ENCODE measurements around the gene SYNGR2.

Gene SYNGR2

DNA sequence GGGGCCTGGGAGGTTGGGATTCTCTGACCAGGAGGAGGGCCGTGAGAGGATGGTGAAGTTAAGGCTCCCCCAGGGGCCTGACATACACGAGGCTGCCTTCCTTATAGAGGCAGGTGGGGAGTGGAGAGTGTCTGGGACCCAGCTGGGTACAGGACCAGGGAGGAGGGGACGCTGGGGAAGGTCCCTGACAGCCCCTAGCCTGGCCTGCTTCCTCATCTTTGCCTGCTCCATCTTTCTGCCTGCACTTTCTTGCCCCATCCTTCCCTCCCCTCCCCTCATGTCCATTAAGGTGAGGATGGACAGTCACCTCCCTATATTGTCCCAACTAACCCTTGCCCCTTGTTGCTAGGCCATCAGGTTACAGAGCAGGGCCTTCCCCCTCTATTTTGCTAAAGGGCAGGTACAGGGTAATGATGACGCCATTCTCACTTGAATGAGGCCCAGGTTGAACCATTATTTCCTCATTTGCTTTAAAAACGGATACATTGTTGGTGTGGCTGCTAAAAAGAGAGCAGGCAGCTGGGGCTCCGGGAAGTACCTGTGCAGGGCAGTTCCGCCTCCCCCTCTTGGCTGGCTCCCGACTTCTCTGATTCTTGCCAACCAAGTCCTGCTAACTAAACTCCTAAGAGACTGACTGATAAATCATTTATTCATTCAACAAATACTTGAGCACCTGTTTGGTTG, 20.9 kb upstream of the SYNGR2 start:
- TF ChIP-seq, protein P1, sequence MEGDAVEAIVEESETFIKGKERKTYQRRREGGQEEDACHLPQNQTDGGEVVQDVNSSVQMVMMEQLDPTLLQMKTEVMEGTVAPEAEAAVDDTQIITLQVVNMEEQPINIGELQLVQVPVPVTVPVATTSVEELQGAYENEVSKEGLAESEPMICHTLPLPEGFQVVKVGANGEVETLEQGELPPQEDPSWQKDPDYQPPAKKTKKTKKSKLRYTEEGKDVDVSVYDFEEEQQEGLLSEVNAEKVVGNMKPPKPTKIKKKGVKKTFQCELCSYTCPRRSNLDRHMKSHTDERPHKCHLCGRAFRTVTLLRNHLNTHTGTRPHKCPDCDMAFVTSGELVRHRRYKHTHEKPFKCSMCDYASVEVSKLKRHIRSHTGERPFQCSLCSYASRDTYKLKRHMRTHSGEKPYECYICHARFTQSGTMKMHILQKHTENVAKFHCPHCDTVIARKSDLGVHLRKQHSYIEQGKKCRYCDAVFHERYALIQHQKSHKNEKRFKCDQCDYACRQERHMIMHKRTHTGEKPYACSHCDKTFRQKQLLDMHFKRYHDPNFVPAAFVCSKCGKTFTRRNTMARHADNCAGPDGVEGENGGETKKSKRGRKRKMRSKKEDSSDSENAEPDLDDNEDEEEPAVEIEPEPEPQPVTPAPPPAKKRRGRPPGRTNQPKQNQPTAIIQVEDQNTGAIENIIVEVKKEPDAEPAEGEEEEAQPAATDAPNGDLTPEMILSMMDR (IDR thresholded peaks at IDR 0.05; ENCODE audit: low read depth, low read length), result no peak

GRCh38 chr17:78148286-78149016, 19.9 kb upstream of the SYNGR2 start:
- TF ChIP-seq, protein P1 (IDR thresholded peaks at IDR 0.05; ENCODE audit: low read depth, low read length), result no peak
- no peak for DNase-seq (ENCODE audit: extremely low read depth, low read depth)

More for the DNA sequence above, 20.9 kb upstream of the SYNGR2 start:
- DNase-seq (ENCODE audit: extremely low read depth, low read depth), result no peak

DNA sequence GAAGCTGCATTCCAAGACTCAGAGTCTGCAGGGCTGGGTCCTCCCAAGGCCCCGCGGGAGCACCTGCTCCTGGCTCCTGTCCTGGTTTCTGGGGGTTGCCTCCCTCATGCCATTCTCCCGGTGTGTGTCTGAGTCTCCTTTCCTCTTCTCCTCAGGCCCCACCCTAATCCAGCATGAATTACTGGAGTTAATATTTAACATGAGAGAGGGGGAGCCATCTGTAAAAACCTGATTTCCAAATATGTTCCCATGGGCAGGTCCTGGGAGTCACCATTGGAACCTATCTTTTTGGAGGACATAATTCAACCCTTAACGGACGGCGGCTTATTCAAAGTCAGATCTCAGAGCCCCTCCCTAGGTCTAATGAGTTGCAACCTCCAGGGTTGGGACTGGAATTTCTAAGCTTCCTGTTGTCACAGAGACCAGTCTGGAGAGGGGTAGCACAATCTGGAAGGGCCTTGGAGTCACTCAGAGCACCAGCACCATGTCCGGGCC, 16.8 kb upstream of the SYNGR2 start:
- no peak for DNase-seq (ENCODE audit: extremely low read depth, low read depth)
- TF ChIP-seq, protein P1 (IDR thresholded peaks at IDR 0.05; ENCODE audit: low read depth, low read length), result no peak

DNA sequence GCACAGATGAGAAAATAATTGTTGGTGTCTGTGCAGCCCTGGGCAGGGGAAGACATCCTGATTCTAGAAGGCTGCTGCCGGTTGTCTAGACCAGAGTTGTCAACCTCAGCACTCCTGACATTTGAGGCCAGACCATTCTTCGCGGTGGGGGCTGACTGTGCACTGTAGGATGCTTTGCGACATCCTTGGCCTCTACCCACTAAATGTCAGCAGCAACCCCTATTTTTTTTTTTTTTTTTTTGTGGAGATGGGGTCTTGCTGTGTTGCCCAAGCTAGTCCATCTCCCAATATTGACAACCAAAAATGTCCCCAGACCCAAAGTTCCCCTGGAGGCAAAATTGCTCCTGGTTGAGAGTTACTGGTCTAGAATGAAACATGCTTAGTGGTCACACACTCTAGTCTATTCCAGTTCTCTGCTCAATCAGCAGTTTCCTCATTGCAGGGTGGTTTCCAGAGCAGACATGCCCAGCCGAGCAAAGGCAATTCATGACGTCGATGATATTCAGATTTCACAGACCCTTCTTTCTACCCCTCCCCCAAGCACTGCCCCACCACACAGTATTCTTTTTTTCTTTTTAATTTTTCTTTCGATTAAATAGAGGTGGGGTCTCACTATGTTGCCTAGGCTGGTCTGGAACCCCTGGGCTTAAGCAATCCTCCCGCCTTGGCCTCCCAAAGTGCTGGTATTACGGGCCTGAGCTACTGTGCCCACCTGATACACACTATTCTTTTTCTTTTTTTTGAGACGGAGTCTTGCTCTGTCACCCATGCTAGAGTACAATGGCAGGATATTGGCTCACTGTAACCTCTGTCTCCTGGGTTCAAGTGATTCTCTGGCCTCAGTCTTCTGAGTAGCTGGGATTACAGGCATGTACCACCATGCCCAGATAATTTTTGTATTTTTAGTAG, 13.2 kb upstream of the SYNGR2 start:
- no peak for DNase-seq (ENCODE audit: extremely low read depth, low read depth)
- TF ChIP-seq, protein P1 (IDR thresholded peaks at IDR 0.05; ENCODE audit: low read depth, low read length), result no peak

DNA sequence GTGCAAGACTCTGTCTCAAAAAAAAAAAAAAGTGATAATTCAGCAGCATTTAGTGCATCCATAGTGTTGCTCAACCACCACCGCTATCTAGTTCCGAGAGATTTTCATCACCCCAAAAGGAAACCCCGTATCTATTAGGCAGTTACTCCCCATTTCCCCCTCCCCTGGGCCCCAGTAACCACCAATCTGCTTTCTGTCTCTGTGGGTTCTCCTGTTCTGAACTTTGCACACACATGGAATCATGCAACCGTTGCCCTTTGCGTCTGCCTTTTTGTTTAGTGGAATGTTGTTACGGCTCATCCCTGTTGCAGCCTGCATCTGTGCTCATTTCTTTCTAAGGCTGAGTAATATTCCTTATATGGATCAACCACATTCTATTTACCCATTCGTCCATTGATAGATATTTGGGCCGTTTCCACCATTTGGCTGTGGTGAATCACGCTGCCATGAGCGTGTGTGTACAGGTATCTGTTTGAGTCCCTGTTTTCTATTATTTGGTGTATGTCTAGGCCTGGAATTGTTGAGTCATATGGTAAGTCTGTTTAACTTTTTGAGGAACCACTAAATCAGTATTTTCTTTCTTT, 8.7 kb upstream of the SYNGR2 start:
- TF ChIP-seq, protein P1 (IDR thresholded peaks at IDR 0.05; ENCODE audit: low read depth, low read length), result no peak
- DNase-seq (ENCODE audit: extremely low read depth, low read depth), result no peak

GRCh38 chr17:78163881-78164747, 4.3 kb upstream of the SYNGR2 start:
- no peak for DNase-seq (ENCODE audit: extremely low read depth, low read depth)
- TF ChIP-seq, protein P1 (IDR thresholded peaks at IDR 0.05; ENCODE audit: low read depth, low read length), result no peak
